GM19240 (cell line): ENCODE results near the gene CNTF.
"Not testable (repeated sequence)": the region's sequence is repeated elsewhere in the genome, so short reads cannot be mapped to it uniquely, and the experiment has no call there.

Experiments
- DNase-seq: peaks from one replicate; pipeline ENCODE4 v3.0.0; 2011; ENCODE audit warnings: low spot score; ENCODE audit not compliant: insufficient read length

CNTF gene, protein sequence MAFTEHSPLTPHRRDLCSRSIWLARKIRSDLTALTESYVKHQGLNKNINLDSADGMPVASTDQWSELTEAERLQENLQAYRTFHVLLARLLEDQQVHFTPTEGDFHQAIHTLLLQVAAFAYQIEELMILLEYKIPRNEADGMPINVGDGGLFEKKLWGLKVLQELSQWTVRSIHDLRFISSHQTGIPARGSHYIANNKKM

DNA sequence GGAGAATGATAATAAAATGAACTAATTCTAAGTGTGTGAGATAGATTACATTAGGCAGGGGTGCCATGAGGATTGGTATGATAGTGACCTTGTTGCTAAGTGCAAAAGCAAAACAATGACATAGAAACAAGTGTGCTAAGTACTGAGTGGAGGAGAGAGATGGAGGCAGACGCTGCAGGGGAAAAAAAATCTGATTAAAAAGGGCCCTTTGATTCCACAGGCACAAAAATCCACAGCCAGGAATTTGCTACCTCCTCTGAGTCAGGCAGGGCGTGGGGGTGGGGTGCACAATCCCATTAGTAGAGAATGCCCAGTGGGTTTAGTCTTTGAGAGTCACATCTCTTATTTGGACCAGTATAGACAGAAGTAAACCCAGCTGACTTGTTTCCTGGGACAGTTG lies at the start of gene CNTF:
Gene CNTF, plus strand, starts transcription at position 322 of the 400 bp plus-strand sequence. CDS start 88 bp downstream, outside the sequence.
- no peak for DNase-seq

DNA sequence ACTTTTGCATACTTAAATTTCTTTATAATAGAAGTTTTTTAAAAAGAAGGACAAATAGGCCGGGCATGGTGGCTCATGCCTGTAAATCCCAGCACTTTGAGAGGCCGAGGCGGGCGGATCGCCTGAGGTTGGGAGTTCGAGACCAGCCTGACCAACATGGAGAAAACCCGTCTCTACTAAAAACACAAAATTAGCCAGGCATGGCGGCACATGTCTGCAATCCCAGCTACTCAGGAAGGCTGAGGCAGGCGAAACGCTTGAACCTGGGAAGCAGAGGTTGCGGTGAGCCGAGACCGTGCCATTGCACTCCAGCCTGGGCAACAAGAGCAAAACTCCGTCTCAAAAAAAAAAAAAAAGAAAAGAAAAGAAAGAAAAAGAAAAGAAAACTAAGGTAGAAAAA lies 49.6 kb upstream of the CNTF start:
- not testable (repeated sequence) for DNase-seq

DNA sequence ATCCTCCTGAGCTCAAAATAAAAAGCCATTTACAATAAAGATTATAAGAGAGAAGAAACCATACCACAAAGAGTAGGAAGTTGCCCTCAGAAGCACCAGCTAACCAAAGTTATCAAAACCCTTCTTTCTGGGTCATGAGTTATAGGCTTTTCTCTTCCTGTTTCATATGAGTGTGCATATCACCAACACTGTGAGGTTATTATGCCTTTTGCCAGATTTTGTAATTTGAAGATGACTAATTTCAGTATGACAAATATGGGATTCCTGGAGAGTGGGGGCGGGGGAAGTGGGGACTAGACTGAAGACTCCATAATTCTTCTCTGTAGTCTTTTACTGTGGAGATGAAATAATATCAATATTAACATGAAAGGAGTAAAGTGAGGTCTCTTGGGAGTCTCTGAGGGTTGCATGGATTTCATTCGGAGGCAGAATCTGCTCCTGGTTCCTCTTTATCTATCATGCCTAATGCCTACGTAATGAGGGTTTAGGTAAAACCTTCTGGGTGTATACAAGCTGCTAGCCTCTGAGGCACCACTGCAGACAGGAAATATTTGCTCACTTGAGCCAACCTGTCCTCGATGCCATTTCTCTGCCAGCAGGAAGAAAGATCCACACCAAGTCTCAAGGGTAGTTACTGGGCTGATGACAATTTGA lies 48.9 kb upstream of the CNTF start:
- no peak for DNase-seq

DNA sequence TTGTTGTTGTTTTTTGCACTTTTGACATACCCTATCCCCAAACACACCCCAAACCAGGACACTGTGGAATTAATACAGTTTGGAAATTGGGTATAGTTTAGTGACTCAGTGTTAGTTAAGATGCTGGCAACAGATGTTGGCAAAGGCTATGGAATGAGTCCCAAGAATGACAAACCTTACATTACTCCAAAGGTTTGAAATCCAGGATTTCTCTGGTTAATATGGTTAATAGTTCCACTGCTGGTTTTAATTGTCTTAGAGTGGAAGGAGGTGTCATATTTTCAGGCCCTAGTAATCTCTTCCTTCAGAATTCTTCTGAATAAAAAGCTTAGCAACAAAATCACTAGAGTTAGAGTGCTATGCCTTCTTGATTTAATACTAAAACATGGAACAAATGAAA lies 47.6 kb upstream of the CNTF start:
- no peak for DNase-seq

DNA sequence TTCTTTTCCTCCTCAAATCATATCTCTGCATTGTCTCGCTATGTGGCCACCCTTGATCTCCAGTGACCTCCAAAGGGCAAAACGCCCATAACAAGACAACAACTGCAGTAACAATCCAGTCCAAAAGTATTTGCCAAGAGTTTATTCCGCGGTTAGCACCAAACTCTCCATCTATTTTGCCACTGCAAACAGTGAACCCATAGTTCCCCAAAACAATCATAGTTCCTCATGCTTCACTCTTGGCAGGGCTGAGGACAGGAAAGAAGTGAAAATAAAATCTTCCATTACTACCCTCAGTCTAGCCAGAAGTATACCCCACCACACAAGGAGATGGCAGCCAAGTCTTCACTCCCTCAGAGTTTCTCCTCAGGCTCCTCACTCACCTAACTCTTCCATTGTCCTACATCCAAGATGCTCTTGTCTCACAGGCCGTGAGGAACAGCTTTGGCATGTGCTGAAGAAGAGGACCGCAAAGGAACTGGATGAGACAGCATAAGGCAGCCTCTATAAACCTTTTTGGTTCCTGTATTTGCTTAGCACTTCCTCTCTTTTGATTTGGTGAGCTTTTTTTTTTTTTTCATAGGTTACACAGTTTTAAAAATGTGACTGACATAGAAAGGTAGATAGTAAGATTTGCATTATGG lies 47.0 kb upstream of the CNTF start, which contains the start of gene LPXN:
Gene LPXN, minus strand, starts transcription at position 480 of the 644 bp plus-strand sequence. Its CDS starts 84 bp downstream, at position 396.
- no peak for DNase-seq

DNA sequence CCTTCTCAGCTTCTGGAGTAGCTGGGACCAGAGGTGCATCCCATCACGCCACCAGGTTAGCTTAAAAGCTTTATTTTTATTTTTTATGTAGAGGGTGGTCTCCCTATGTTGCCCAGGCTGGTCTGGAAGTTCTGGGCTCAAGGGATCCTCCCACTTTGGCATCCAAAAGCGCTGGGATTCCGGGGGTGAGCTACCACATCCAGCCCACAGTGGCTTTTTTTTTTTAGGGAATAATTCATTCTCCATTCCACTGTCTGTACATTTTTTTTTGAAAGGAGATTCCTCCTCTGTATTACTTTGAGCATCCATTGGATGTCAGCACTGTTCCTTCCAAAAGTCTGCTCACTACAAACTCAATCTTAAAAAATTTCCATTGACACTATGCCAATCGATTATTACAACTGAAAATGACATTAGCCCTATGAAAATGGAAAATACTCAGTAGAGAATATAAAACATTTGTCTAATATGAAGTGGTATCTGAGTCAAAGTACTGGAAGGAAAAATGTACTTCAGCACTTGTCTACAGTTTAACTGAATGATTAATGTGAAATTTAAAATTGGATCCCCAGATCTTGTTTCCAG lies 45.5 kb upstream of the CNTF start:
- DNase-seq, result no peak

DNA sequence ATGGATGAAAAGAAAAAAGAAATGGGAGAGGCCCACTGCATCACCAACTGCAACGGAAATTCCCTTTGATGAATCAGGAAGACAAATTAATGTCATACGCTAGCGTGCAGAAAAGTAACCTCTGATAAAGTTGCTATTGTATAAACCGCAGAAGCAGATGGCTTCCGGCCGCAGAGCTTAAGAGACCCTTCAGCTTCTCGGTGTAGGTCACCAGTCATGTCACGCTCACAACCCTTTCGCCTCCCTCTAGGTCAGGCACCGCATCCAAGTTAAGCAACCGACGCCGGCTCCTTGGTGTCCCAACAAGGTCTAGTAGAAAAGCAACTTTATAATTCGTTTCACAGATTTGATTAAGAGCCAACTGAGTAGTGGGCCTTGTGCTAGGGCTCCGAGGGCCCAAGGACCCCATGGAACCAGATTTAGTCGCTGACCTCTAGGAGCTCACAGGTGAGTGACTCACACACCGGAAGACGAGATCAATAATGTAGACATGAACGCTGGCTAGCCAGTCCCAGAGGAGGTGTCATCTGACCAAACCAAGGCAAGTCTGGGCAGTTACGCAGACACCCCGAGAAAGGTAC lies 44.8 kb upstream of the CNTF start:
- no peak for DNase-seq

DNA sequence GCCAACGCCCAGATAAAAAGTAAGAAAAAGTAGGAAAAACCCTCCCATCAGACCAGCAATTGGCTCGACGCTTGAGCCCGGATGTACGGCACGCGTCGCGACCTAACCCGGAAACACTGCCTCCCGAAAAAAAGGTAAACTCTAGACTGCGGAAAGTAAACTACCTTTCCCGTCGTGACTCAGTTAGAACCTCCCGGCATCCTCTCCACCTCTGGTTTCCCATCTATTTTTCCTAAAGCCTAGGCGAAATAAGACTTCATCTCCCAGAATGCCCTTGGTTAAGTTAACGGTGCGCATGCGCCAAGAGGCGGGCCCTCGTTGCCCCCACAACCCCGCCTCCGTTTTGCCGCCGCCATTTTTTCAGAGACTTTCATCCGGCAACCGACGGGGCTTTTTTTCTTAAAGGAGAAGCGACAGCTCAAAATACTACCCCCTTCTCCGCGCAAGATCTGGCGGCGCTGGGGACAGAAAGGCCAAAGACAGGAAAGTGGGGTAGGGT lies 44.3 kb upstream of the CNTF start:
- DNase-seq, result no peak

DNA sequence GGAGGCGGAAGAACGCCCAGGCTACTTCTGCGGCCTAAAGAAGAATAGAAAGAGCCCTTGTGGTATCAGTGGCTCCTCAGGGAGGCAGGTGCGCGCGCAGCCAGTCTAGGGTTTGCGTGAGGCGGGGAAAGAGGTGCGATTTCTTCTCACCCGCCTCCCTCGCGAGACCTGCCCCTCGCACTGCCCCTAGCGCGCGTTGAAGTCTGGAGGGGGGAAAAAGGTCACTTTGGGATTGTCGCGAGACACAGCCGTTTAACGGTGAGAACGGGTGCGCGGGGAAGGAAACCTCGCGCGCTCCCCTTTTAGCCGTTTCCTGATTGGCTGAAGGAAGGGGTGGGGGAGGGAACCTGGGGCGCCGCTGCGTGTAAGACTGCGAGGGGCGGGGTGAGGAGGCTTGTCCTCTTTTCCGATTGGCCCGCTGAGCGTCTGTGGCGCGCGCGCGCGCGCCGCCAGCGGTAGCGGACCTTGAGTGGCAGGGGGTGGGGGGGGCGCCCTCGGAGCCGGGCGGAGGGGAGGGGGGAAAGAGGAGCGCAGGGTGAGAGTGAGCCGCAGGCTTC lies 43.8 kb upstream of the CNTF start, which contains the start of gene ZFP91:
Gene ZFP91, plus strand, starts transcription at position 429 of the 557 bp plus-strand sequence. CDS start 219 bp downstream, outside the sequence.
- DNase-seq, result peak; percentile 22

DNA sequence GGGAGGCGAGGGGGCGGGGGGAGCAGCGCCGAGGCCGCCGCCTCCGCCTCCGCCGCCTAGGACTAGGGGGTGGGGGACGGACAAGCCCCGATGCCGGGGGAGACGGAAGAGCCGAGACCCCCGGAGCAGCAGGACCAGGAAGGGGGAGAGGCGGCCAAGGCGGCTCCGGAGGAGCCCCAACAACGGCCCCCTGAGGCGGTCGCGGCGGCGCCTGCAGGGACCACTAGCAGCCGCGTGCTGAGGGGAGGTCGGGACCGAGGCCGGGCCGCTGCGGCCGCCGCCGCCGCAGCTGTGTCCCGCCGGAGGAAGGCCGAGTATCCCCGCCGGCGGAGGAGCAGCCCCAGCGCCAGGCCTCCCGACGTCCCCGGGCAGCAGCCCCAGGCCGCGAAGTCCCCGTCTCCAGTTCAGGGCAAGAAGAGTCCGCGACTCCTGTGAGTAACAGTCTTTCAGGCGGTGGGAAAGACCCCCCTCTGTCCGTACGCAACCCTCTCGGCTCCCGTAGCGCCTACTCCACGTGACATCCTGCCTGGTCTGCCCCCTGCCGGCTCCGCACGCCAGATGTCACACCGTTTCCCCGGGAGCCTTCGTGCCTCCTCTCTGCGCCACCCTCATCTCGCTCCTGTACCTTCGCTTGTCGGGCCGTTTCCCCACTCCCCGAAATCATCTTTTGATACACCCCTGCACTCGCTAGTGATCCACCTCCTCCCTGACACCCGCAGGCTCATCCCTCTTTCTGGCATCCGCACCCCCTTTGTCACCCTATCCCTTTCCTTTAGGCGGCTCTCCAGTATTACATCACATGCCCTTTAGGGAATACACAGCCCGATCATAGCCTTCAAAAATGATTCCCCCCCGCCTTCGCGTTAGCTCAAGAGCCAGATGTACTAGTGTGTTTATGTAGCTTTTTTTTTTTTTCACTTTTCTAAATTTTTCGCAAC lies 43.0 kb upstream of the CNTF start:
- no peak for DNase-seq

DNA sequence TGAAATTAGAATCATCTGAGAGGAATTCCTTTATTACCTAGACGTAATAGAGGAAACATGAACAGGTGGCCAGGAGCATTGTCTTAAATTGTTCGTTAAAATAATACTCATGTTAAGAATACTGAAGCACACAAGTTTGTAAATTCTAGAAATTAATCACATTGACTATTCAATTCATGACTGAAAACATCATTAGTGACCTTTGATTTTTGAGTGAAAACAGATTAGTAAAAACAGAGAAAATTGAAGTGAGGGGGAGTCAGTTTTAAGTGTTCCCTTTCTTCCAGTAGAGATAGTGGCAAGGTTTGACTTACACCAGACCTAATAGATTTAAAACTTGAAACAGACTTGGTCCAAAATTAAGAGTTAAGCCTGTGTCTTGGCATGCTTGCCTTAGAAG lies 42.2 kb upstream of the CNTF start:
- no peak for DNase-seq

DNA sequence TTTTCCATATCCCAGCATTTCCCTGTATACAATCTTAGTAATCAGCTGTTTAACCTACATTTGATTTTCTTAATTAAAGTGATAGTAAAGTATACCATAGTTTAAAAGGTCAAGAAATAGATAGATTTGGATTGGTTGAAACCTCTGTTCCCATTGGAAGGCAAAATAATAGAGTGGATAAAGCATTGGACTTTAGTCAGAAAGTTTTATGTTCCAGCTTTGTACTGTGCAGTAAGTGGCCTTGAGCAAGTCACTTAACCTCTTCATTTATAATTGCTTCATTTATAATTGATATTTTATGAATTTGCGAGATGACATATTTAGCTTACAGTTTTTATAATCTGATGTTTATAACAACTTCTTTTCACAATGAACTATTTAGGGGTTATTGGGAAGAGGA lies 40.0 kb upstream of the CNTF start:
- DNase-seq, result no peak

DNA sequence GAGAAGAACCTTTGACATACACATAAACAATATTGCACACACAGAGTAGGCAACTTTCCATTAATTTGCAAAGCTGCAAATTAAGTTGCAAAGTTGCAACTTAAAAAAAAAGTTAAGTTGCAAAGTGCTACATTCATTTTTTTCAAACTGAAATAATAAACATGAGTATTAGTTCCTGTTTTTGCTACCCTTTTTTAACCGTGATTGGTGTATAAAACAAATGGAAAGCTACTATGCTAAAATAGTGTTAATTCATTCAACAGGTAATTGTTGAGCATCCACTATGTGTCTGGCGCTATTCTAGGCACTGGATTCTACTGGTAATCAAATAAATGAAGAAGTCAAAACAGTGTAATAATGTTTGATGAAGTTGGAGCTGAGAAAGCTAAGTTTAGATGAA lies 35.5 kb upstream of the CNTF start:
- DNase-seq, result no peak

DNA sequence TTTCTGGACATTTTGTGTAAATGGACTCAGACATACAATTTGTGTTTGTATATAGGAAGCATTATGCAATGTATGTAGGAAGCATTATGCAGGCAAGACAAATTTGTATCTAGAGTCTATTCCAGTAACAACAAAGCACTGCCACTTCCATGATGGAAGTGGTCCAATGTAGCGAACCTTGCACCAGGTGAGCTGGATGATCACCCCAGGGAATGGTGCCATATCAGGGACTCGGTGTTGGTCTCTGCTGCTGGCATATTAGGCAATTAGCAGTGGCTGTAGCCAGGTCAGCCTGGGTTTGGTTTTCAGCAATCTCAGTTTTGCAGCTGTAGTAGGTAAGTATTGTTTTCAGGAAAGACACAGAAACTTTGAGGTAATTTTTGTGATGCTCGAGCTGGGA lies 30.8 kb upstream of the CNTF start:
- no peak for DNase-seq

DNA sequence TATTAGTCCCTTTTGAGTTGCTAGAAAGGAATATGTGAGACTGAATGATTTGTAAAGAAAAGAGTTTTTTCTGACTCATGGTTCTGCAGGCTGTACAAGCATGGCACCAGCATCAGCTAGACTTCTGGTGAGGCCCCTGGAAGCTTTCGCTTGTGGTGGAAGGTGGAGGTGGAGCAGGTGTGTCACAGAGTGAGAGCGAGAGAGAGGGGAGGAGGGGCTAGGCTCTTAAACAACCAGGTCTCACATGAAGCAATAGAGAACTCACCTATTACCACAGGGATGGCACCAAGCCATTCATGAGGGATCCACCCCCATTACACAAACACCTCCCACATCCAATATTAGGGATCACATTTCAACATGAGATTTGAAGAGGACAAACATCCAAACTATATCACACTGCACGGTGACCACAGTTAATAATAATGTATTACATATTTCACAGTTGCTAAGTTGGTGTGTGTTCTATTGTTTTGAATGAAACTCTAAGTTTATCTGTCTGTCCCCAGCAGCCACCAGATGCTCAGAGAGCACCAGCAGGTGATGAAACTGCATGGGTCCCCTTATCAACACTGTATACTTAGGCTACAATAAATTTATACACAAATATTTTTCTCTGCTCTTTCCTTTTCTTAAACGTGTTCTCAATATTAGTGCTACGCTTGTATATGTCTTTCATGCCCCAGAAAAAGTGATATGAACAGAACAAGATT lies 29.5 kb upstream of the CNTF start:
- DNase-seq, result no peak

DNA sequence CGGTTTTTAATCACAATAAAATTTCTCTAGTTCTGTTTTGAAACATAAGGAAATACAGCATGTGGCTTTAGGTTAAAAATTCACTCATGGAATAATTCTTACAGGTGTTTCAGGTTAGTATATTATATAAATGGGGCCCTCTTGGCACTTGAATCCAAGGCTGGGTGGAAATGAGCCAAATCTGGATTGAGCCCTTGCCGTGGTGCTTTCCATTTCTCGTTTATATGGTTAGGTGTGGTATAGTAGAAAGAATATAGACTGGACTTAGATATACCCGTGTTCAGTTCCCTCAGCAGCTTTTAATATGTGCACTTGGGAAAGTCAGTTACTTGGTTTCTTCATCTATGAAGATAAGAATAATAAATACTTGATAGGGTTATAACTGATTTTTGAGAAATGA lies 27.6 kb upstream of the CNTF start:
- no peak for DNase-seq

DNA sequence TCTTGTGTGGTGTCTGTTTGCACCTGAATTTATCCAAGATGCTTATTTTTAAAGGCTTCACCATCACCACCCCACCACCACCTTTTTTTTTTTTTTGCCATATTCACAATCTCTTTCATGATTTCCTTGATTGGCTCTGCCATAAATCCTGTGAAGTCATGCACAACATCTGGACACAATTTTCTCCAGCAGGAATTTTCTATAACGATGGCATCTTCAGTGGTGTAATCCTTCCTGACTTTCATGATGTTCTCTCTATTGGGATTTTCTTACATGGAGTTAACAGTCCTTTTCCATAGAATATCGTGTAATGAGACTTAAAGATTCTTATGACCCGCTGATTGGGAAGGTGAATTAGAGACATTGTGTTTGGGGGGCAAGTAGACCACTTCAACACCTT lies 25.8 kb upstream of the CNTF start:
- DNase-seq, result no peak

DNA sequence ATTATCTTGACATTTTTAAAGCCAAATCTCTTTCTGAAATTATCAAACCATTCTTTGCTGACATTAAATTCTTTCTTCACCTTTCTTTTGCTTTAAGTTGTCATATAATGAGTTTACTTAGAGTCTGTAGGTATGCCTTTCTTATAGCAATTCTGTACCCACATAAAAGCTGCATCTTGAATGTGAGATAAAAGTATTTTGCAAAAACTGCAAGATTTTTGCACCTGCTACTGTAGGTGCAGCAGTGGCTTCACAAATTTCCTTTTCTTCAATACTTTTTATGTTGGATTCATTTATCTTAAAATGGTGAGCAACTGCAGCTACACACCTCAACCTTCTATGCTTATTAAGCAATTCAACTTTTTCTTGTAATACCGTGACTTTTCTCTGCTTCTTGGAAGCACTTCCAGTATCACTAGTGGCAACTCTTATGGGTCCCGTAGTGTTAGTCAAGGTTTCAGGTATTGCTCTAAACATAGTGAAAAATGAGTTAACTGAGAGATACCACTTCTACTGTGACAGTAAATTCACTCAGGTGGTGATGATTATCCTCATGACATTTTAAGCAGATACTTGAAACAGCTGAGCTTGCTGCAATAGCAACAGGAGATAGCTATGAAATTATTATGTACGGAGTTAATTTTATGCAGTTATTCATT lies 24.9 kb upstream of the CNTF start:
- DNase-seq, result no peak

DNA sequence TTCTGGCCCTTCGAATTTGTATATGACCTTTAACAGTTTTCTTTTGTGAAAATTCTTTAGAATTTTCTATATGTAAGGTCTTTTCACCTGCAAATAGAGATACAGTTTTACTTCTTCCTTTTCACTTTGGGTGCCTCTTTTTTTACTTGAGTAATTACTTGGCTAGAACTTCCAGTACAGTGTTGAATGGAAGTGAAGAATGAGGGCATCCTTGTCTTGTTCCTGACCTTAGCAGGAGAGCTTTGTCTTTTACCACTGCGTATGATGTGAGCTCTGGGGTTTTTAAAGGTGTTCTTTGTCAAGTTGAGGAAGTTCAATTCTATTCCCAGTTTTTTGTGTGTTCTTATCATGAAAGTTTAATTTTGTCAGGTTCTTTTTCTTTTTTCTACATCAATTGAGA lies 22.0 kb upstream of the CNTF start:
- no peak for DNase-seq
